ENCODE results near the gene DDX11.
"Not testable (repeated sequence)": the region's sequence is repeated elsewhere in the genome, so short reads cannot be mapped to it uniquely, and the experiment has no call there.

Gene DDX11

DNA sequence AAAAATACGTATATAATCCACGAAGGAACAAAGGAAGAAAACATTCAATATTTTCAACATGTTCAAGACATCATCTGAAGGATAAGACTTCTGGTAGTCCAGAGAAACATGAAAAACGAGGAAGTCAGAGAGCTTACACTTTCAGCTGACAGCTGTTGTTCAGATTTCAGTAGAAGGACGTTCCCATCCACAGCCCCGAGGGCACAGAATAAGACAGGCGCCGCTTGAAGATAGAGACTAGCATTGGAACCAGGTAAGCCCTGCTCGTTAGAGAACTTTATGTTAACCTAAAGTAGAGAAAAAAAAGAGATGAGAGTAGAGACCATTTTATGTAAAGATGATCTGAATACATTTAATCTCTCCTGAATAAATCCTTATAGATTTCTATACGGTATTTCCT, 71.1 kb downstream of the DDX11 start:
- not testable (repeated sequence) for H3K27ac ChIP-seq; H3K36me3 ChIP-seq (ENCODE audit: insufficient read depth, low read length); DNase-seq (ENCODE audit: low read depth, low spot score); H3K4me3 ChIP-seq; H3K9me3 ChIP-seq (ENCODE audit: low read depth, low read length); H3K9ac ChIP-seq (ENCODE audit: insufficient read length)

DNA sequence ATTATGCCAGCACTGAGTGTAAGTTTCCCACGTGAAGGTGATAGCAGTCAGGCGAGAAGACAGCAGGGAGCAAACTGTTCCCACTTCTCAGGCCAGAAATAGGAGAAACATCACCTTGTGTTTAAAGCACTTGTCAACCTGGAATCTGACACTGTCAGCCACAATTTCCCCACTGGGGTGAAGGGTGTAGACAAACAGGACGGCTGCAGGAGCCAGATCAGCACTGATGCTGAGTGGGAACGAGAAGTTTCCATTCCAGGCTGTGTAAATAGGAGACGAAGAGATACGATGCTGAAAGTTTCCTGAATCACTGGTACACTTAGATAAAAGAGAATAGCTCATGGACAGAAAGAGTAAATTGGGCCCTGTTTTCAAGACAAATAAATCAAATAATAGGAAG, 71.6 kb downstream of the DDX11 start:
- H3K27ac ChIP-seq; DNase-seq (ENCODE audit: low read depth, low spot score); H3K36me3 ChIP-seq (ENCODE audit: insufficient read depth, low read length); H3K4me3 ChIP-seq; H3K9ac ChIP-seq (ENCODE audit: insufficient read length); H3K9me3 ChIP-seq (ENCODE audit: low read depth, low read length): not testable (repeated sequence)

DNA sequence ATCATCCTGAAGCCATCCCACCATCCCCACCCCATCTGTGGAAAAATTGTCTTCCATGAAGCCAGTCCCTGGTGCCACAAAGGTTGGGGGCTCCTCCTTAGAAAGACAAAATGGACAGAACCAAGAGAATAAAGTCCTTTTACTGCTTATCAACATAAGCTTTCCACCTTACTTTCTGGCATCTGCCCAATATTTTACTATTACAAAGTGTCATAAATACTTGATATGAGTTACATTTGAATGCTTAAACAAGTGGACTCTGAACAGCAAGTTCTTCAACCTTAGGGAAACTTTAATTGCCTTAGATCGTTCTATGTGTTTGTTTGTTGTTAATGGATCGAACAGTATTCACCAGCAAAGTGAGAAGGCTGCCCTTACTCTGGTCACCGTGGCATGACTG, 73.8 kb downstream of the DDX11 start:
- H3K36me3 ChIP-seq (ENCODE audit: insufficient read depth, low read length); DNase-seq (ENCODE audit: low read depth, low spot score); H3K4me3 ChIP-seq; H3K27ac ChIP-seq; H3K9ac ChIP-seq (ENCODE audit: insufficient read length); H3K9me3 ChIP-seq (ENCODE audit: low read depth, low read length): not testable (repeated sequence)

DNA sequence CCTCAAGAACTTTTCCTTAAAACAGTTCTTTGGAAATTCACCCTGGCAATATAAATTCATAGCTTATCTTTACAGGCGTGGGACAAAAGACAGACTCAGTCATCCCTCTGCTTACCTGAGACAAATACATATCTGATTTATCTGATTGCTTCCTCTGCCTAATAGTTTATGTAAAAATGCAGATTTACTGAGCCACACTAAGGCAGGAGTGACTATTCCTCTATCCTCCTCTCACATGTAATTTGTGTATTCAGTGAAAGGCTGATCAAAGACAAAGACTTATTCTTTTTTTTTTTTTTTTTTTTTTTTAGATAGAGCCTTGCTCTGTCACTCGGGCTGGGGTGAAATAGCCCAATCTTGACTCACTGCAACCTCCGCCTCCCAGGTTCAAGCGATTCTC, 77.1 kb downstream of the DDX11 start:
- DNase-seq (ENCODE audit: low read depth, low spot score); H3K36me3 ChIP-seq (ENCODE audit: insufficient read depth, low read length); H3K27ac ChIP-seq; H3K4me3 ChIP-seq; H3K9me3 ChIP-seq (ENCODE audit: low read depth, low read length); H3K9ac ChIP-seq (ENCODE audit: insufficient read length): not testable (repeated sequence)

Data from SK-N-MC (cell line).